ENCODE data around the gene PCP4L1. TPM values are rescaled to one million over a fixed set of nuclear protein-coding genes. Genes with fewer than 3 reads are reported as not detected.
"Not testable (repeated sequence)": the region's sequence is repeated elsewhere in the genome, so short reads cannot be mapped to it uniquely, and the experiment has no call there.

The PCP4L1 gene
- polyA plus RNA-seq, 4 donors = 1.3 to 2.1 (median 1.4) TPM

GRCh38 chr1:161227196-161227871, 31.2 kb upstream of the PCP4L1 start:
- peak in 2 of 4 donors; percentile 48 to 53 for DNase-seq (ENCODE audit: low read depth in 4 of 4, low spot score in 2 of 4)

- DNase-seq (ENCODE audit: low read depth in 4 of 4, low spot score in 2 of 4) = no peak
Measured at GRCh38 chr1:161228032-161228431, 30.5 kb upstream of the PCP4L1 start.

GRCh38 chr1:161229896-161230295, 28.6 kb upstream of the PCP4L1 start:
- DNase-seq (ENCODE audit: low read depth in 4 of 4, low spot score in 2 of 4) = no peak

GRCh38 chr1:161230762-161231161, 27.8 kb upstream of the PCP4L1 start:
- DNase-seq (ENCODE audit: low read depth in 4 of 4, low spot score in 2 of 4) = no peak

- no peak for DNase-seq (ENCODE audit: low read depth in 4 of 4, low spot score in 2 of 4)
Measured at GRCh38 chr1:161233102-161233501, 25.4 kb upstream of the PCP4L1 start.

- DNase-seq (ENCODE audit: low read depth in 4 of 4, low spot score in 2 of 4) = no peak
Measured at GRCh38 chr1:161235957-161236775, 22.4 kb upstream of the PCP4L1 start.

GRCh38 chr1:161238039-161238473, 20.5 kb upstream of the PCP4L1 start, which contains the start of gene NR1I3:
Gene NR1I3 (minus strand): TSS chr1:161238203. CDS start chr1:161236565, 1,638 bp downstream.
- DNase-seq (ENCODE audit: low read depth in 4 of 4, low spot score in 2 of 4) = no peak

- no peak for DNase-seq (ENCODE audit: low read depth in 4 of 4, low spot score in 2 of 4)
Measured at GRCh38 chr1:161241682-161242081, 16.9 kb upstream of the PCP4L1 start.

GRCh38 chr1:161242313-161242712, 16.2 kb upstream of the PCP4L1 start:
- no peak for DNase-seq (ENCODE audit: low read depth in 4 of 4, low spot score in 2 of 4)

- DNase-seq (ENCODE audit: low read depth in 4 of 4, low spot score in 2 of 4) = no peak
Measured at GRCh38 chr1:161244888-161245287, 13.7 kb upstream of the PCP4L1 start.

GRCh38 chr1:161250100-161250499, 8.4 kb upstream of the PCP4L1 start:
- DNase-seq (ENCODE audit: low read depth in 4 of 4, low spot score in 2 of 4) = not testable (repeated sequence)

GRCh38 chr1:161250829-161251228, 7.7 kb upstream of the PCP4L1 start:
- DNase-seq (ENCODE audit: low read depth in 4 of 4, low spot score in 2 of 4) = no peak

- DNase-seq (ENCODE audit: low read depth in 4 of 4, low spot score in 2 of 4) = no peak
Measured at GRCh38 chr1:161251579-161251978, 7.0 kb upstream of the PCP4L1 start.

- DNase-seq (ENCODE audit: low read depth in 4 of 4, low spot score in 2 of 4) = not testable (repeated sequence)
Measured at GRCh38 chr1:161255302-161255701, 3.2 kb upstream of the PCP4L1 start.

GRCh38 chr1:161255955-161256520, 2.5 kb upstream of the PCP4L1 start:
- DNase-seq (ENCODE audit: low read depth in 4 of 4, low spot score in 2 of 4) = not testable (repeated sequence)

GRCh38 chr1:161257109-161257508, 1.4 kb upstream of the PCP4L1 start:
- DNase-seq (ENCODE audit: low read depth in 4 of 4, low spot score in 2 of 4) = not testable (repeated sequence)

- no peak for DNase-seq (ENCODE audit: low read depth in 4 of 4, low spot score in 2 of 4)
Measured at GRCh38 chr1:161259345-161259702, 779 bp downstream of the PCP4L1 start.

GRCh38 chr1:161259765-161260164, 1.2 kb downstream of the PCP4L1 start:
- DNase-seq (ENCODE audit: low read depth in 4 of 4, low spot score in 2 of 4) = no peak

GRCh38 chr1:161260376-161261260, 2.1 kb downstream of the PCP4L1 start:
- no peak for DNase-seq (ENCODE audit: low read depth in 4 of 4, low spot score in 2 of 4)

Measured in left renal cortex interstitium (tissue), 4 donors.